LNCaP clone FGC (cell line): ENCODE data around the gene HSF4.
A peak's percentile ranks its signal among the peaks of the same experiment; 100 is the strongest.

Experiments
- DNase-seq: peaks from one replicate; pipeline ENCODE4 v3.0.0-alpha.2; 2011; ENCODE audit warnings: low read depth
- H3K4me3 ChIP-seq: 2 replicates; pipeline ENCODE4 v1.5.1; 2011; ENCODE audit warnings: mild to moderate bottlenecking, low read depth, low read length, control low read depth
- TF ChIP-seq, protein P1 (sequence below): IDR thresholded peaks from 2 replicates; pipeline ENCODE4 v1.5.1; 2012; ENCODE audit warnings: mild to moderate bottlenecking; ENCODE audit not compliant: control insufficient read depth, insufficient read depth; ENCODE audit errors: extremely low read depth

HSF4 gene

DNA sequence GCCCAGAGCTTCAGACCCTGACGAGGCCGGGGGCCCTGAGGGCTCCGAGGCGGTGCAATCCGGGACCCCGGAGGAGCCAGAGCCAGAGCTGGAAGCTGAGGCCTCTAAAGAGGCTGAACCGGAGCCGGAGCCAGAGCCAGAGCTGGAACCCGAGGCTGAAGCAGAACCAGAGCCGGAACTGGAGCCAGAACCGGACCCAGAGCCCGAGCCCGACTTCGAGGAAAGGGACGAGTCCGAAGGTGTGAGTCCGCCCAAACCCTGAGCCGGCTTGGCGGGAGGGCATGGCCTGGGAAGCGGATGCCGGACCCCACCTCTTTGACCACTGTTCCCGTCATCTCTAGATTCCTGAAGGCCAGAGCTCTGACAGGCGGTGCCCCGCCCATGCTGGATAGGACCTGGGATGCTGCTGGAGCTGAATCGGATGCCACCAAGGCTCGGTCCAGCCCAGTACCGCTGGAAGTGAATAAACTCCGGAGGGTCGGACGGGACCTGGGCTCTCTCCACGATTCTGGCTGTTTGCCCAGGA is 10.2 kb downstream of the HSF4 start:
- H3K4me3 ChIP-seq: peak overlapping the region; percentile 52
- no peak for DNase-seq
- TF ChIP-seq, protein P1, sequence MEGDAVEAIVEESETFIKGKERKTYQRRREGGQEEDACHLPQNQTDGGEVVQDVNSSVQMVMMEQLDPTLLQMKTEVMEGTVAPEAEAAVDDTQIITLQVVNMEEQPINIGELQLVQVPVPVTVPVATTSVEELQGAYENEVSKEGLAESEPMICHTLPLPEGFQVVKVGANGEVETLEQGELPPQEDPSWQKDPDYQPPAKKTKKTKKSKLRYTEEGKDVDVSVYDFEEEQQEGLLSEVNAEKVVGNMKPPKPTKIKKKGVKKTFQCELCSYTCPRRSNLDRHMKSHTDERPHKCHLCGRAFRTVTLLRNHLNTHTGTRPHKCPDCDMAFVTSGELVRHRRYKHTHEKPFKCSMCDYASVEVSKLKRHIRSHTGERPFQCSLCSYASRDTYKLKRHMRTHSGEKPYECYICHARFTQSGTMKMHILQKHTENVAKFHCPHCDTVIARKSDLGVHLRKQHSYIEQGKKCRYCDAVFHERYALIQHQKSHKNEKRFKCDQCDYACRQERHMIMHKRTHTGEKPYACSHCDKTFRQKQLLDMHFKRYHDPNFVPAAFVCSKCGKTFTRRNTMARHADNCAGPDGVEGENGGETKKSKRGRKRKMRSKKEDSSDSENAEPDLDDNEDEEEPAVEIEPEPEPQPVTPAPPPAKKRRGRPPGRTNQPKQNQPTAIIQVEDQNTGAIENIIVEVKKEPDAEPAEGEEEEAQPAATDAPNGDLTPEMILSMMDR: no peak

GRCh38 chr16:67176662-67177061 is 12.1 kb downstream of the HSF4 start:
- TF ChIP-seq, protein P1: no peak
- DNase-seq: no peak
- H3K4me3 ChIP-seq: no peak overlapping the region

DNA sequence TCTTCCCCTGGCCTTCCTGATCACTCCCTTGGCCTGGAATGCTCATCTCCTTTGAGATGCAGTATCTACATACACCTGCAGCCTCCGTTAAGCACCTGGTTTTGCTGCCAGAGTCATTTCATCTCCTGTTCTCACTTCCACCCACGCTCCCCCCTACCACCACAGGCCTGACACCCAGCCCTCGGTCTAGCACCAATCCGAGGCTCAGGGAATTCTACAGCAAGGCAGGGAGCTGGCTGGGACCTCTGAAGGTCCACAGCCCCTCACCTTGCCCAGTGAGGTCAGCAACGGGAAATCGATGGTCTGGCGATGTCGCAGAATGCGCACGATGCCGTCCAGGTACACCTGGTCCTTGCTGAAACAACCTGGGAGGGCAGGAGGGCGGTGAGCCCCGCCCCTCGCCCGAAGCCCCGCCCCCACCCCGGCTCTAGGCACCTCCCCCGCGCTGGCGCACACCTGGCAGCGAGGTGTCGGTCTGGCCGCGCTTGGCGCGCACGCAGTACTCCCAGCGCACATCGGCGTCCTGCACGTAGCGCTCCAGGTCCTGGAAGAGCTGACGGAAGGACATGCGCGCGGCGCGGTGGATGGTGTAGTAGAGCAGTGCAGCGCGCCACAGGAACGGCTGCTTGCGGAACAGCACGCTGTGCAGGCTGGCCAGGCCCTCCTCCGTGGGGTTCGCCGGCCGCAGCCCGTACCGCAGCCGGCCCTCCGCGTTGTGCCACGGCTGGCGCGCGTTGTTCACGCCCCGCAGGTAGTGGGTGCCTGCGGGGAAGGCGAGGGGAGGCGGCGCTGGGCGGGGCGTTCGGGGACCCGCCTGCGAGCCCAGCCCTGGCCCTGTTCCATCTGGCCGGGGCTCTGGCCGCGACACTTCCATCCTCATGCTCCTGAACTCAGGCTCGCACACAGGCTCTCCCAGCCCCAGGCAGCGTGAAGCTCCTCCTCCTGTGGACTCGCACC is 13.5 kb downstream of the HSF4 start:
- H3K4me3 ChIP-seq: peak overlapping the region; percentile 52
- TF ChIP-seq, protein P1: no peak

DNA sequence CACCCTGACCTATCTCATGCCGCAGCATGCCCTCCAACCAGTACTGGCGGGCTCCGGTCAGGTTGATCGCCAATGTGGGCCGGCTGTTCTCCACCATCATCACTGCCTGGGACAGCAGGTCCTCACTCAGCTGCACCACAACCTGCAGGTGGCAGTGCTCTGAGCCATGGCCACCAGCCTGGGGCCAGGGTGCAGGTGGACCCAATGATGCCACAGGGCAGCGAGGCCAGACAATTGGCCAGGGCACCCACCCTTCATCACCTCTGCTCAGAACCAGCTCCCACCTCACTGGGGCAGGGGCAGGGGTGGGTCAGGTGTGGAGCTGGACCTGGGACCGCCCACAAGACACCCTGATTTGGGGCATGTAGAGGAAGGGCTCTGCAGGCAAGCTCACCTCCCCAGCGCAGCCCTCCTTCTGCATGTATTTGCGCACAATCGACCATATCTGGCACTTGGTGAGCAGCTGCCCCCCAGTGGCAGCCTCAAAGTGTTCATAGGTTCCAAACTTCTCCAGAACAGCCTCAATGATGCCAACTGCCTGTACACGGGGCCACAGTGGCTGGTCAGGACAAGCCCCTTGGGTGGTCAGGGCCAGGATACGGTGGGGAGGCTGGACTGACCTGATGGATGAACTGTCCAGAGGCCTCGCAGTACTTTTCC is 15.0 kb downstream of the HSF4 start:
- TF ChIP-seq, protein P1: peak; percentile 47
- H3K4me3 ChIP-seq: no peak overlapping the region
- DNase-seq: no peak

More for the DNA sequence above, 13.5 kb downstream of the HSF4 start:
- peak; percentile 96 for DNase-seq

GRCh38 chr16:67180166-67180565 is 15.6 kb downstream of the HSF4 start:
- TF ChIP-seq, protein P1: no peak
- no peak overlapping the region for H3K4me3 ChIP-seq
- no peak for DNase-seq

- TF ChIP-seq, protein P1: no peak
- H3K4me3 ChIP-seq: no peak overlapping the region
Observed at GRCh38 chr16:67181346-67181745, 16.8 kb downstream of the HSF4 start.

More at GRCh38 chr16:67181346-67181745, 16.8 kb downstream of the HSF4 start:
- no peak for DNase-seq
